WTC11 (cell line): ENCODE measurements around the gene METAP1.

ENCODE experiments used
- HMGXB4 ChIP-seq: sonication (generic); formaldehyde crosslinking; IDR thresholded peaks from 2 replicates; pipeline ENCODE4 v1.8.1; 2023; ENCODE audit warnings: mild to moderate bottlenecking, moderate library complexity, missing genetic modification reagents
- NR2C2 ChIP-seq: sonication (generic); formaldehyde crosslinking; IDR thresholded peaks from 2 replicates; pipeline ENCODE4 v1.8.0; 2022; ENCODE audit warnings: mild to moderate bottlenecking, missing genetic modification reagents

- TF ChIP-seq HMGXB4 = no peak
- no peak for TF ChIP-seq NR2C2 (CRISPR knock-in tag)
Observed at GRCh38 chr4:99099311-99099710, 103.8 kb downstream of the METAP1 start.
